GM23338 (cell line): Measurements from ENCODE around the gene EPHA3. TPM values are rescaled to one million over a fixed set of nuclear protein-coding genes. Genes with fewer than 3 reads are reported as not detected.

ENCODE experiments used
- ATAC-seq: fragments of 200-7000 bp; cut with Tn5 transposase; 3 replicates; pipeline ENCODE4 v1.9.1; 2020
- DNase-seq: peaks from one replicate; pipeline ENCODE4 v3.0.0-alpha.2; 2015; ENCODE audit warnings: low spot score
- H2AFZ ChIP-seq: fragments of 200-600 bp; sonication (generic); 2 replicates; pipeline ENCODE4 v1.8.0; 2016; ENCODE audit warnings: antibody characterized with exemption, mild to moderate bottlenecking, moderate library complexity
- H3F3A ChIP-seq: fragments of 200-600 bp; sonication (generic); replicated peaks from 2 replicates; pipeline ENCODE4 v1.8.0; 2017; ENCODE audit warnings: antibody characterized with exemption, mixed run types, low read depth
- H3K27ac ChIP-seq: fragments of 200-600 bp; sonication (generic); 2 replicates; pipeline ENCODE4 v1.6.1; 2016; ENCODE audit warnings: low read depth
- H3K27me3 ChIP-seq: fragments of 200-600 bp; sonication (generic); 2 replicates; pipeline ENCODE4 v1.8.0; 2016; ENCODE audit warnings: mild to moderate bottlenecking, mixed run types, moderate library complexity; ENCODE audit not compliant: insufficient read depth
- H3K36me3 ChIP-seq: fragments of 200-600 bp; sonication (generic); 2 replicates; pipeline ENCODE4 v1.8.0; 2016; ENCODE audit warnings: mild to moderate bottlenecking; ENCODE audit not compliant: insufficient read depth
- H3K4me1 ChIP-seq: fragments of 200-600 bp; sonication (generic); 2 replicates; pipeline ENCODE4 v1.8.0; 2016; ENCODE audit warnings: mild to moderate bottlenecking, moderate library complexity; ENCODE audit not compliant: insufficient read depth
- H3K4me2 ChIP-seq: fragments of 200-600 bp; sonication (generic); 2 replicates; pipeline ENCODE4 v1.7.1; 2017; ENCODE audit warnings: mixed run types
- H3K4me3 ChIP-seq: fragments of 200-600 bp; sonication (generic); 2 replicates; pipeline ENCODE4 v1.6.1; 2016; ENCODE audit warnings: mixed run types
- H3K79me2 ChIP-seq: fragments of 200-600 bp; sonication (generic); replicated peaks from 2 replicates; pipeline ENCODE4 v1.8.0; 2017; ENCODE audit warnings: mild to moderate bottlenecking; ENCODE audit not compliant: insufficient read depth
- H3K9me2 ChIP-seq: fragments of 200-600 bp; sonication (generic); 2 replicates; pipeline ENCODE4 v1.8.0; 2017; ENCODE audit not compliant: insufficient read depth
- H4K20me1 ChIP-seq: fragments of 200-600 bp; sonication (generic); replicated peaks from 2 replicates; pipeline ENCODE4 v1.8.0; 2017; ENCODE audit warnings: mild to moderate bottlenecking; ENCODE audit not compliant: insufficient read depth
- H3K27ac Mint-ChIP-seq: 2 replicates; pipeline ENCODE4 v1.8.0; 2020; ENCODE audit warnings: inconsistent platforms, mild to moderate bottlenecking, moderate library complexity, mixed read lengths
- H3K27me3 Mint-ChIP-seq: 3 replicates; pipeline ENCODE4 v1.8.0; 2022; ENCODE audit warnings: low read depth, mild to moderate bottlenecking, moderate library complexity, mixed read lengths, inconsistent platforms; ENCODE audit not compliant: insufficient read depth, poor library complexity
- H3K36me3 Mint-ChIP-seq: 3 replicates; pipeline ENCODE4 v1.8.0; 2021; ENCODE audit warnings: low read depth, mild to moderate bottlenecking, inconsistent platforms, moderate library complexity, mixed read lengths
- H3K4me1 Mint-ChIP-seq: 3 replicates; pipeline ENCODE4 v1.8.0; 2020; ENCODE audit warnings: mild to moderate bottlenecking, inconsistent platforms, mixed read lengths
- H3K4me3 Mint-ChIP-seq: 3 replicates; pipeline ENCODE4 v1.8.0; 2021; ENCODE audit warnings: moderate library complexity, mild to moderate bottlenecking, inconsistent platforms, mixed read lengths
- H3K9me3 Mint-ChIP-seq: 3 replicates; pipeline ENCODE4 v1.8.0; 2020; ENCODE audit warnings: moderate library complexity, mild to moderate bottlenecking, inconsistent platforms, mixed read lengths
- CREB1 ChIP-seq: fragments of 250-450 bp; sonication (Bioruptor Pico); IDR thresholded peaks from 2 replicates; pipeline ENCODE4 v1.5.0; 2020; ENCODE audit warnings: low read depth, mild to moderate bottlenecking, moderate library complexity
- CTCF ChIP-seq, 2 experiments: fragments of 200-600 bp in 1 of 2; sonication (generic) in 1 of 2; conservative IDR thresholded peaks; 2 replicates each; pipeline versions ENCODE4 v1.5.1 to v1.6.1; 2016 to 2017; ENCODE audit warnings: antibody characterized with exemption in 2 of 2, low read depth in 2 of 2, mild to moderate bottlenecking in 2 of 2, moderate library complexity in 1 of 2
- EZH2 ChIP-seq: fragments of 200-600 bp; sonication (generic); IDR thresholded peaks from one replicate; pipeline ENCODE4 v1.8.0; 2017; ENCODE audit warnings: antibody characterized with exemption, mild to moderate bottlenecking, low read depth; ENCODE audit not compliant: unreplicated experiment
- EZH2phosphoT487 ChIP-seq: fragments of 200-600 bp; sonication (generic); IDR thresholded peaks from one replicate; pipeline ENCODE4 v1.8.1; 2018; ENCODE audit warnings: antibody characterized with exemption; ENCODE audit not compliant: unreplicated experiment
- JUNB ChIP-seq: IDR thresholded peaks from one replicate; pipeline ENCODE4 v1.6.1; 2016; ENCODE audit warnings: antibody characterized with exemption; ENCODE audit not compliant: unreplicated experiment
- NANOG ChIP-seq: IDR thresholded peaks from 2 replicates; pipeline ENCODE4 v1.6.1; 2016; ENCODE audit warnings: antibody characterized with exemption, borderline replicate concordance
- POLR2AphosphoS5 ChIP-seq: IDR thresholded peaks from 2 replicates; pipeline ENCODE4 v1.6.1; 2016; ENCODE audit warnings: antibody characterized with exemption, low read depth
- ZNF114 ChIP-seq: fragments of 250-450 bp; sonication (Bioruptor Pico); IDR thresholded peaks from 2 replicates; pipeline ENCODE4 v1.5.0; 2020; ENCODE audit warnings: mild to moderate bottlenecking, moderate library complexity
- ZNF331 ChIP-seq: fragments of 250-450 bp; sonication (Bioruptor Pico); IDR thresholded peaks from 2 replicates; pipeline ENCODE4 v1.5.0; 2020; ENCODE audit warnings: low read depth, mild to moderate bottlenecking, moderate library complexity
- polyA plus RNA-seq: library from polyadenylated mRNA; unstranded; fragments of >200 nt; fragmentation: Nextera tagmentation; extraction: Ambion mirVana; gene quantifications from 2 replicates; pipeline ENCODE4 v1.2.1, GENCODE V29; 2016
- total RNA-seq: library from RNA; depleted of rRNA; stranded (reverse); fragments of >200 nt; shearing (Covaris generic); gene quantifications from 2 replicates; pipeline ENCODE4 v1.2.3, GENCODE V29; 2014
- TF ChIP-seq, protein P1 (sequence below): IDR thresholded peaks from 2 replicates; pipeline ENCODE4 v1.6.1; 2016; ENCODE audit warnings: antibody characterized with exemption
- TF ChIP-seq, protein P2 (sequence below): fragments of 250-450 bp; sonication (Bioruptor Pico); IDR thresholded peaks from 2 replicates; pipeline ENCODE4 v1.5.0; 2020; ENCODE audit warnings: mild to moderate bottlenecking, moderate library complexity

EPHA3 gene
- total and polyA plus RNA-seq, 2 experiments from 2014 or later: 0.05 to 0.21 TPM

GRCh38 chr3:89179355-89180001 lies 72.1 kb downstream of the EPHA3 start (continued):
- TF ChIP-seq CTCF (conservative IDR thresholded peaks at IDR 0.05; ENCODE audit: low read depth in 2 of 2) (no peak), JUNB (no peak), EZH2phosphoT487 (no peak)

GRCh38 chr3:89180334-89180733 lies 72.9 kb downstream of the EPHA3 start:
- H2AFZ ChIP-seq: no peak overlapping the region
- no peaks in the 10 kb centered on the region for H3K36me3 ChIP-seq
- no peak for TF ChIP-seq JUNB
- TF ChIP-seq EZH2: no peak
- H3K4me3 ChIP-seq: no peak overlapping the region
- no peak for DNase-seq
- peaks cover 46% of the 10 kb centered on the region for H3K4me1 Mint-ChIP-seq
- H3K9me2 ChIP-seq: no peaks in the 10 kb centered on the region
- no peaks in the 10 kb centered on the region for H3K27me3 ChIP-seq
- H3K4me1 ChIP-seq: peaks cover 37% of the 10 kb centered on the region
- no peaks in the 10 kb centered on the region for H3F3A ChIP-seq
- no peaks in the 10 kb centered on the region for H3K27me3 Mint-ChIP-seq
- H3K36me3 Mint-ChIP-seq: no peaks in the 10 kb centered on the region
- no peaks in the 10 kb centered on the region for H4K20me1 ChIP-seq
- H3K79me2 ChIP-seq: no peaks in the 10 kb centered on the region
- ATAC-seq: no peak
- no peak overlapping the region for H3K4me3 Mint-ChIP-seq
- H3K4me2 ChIP-seq: no peak overlapping the region
- H3K9me3 Mint-ChIP-seq: no peaks in the 10 kb centered on the region
- no peak overlapping the region for H3K27ac ChIP-seq
- no peak overlapping the region for H3K27ac Mint-ChIP-seq

DNA sequence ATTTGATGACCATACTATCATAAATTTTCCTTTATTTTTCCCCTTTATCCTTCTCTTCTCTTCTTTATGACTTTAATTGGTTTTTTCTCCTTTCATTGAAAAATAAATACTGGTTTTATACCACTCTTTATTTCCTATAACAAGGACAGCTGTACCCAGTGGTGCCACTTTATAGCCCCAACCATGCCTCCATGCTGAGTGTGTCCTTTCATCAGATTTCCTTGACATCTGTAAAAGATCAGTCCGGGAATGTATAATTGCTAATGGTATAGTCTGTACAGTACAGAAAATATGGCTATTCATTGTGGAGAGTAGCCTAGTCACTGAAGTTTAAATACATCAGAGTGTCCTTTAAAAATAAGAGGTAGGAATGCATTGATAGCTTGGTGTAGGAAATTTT lies 74.6 kb downstream of the EPHA3 start:
- H3K4me1 ChIP-seq: peaks cover 41% of the 10 kb centered on the region
- H3K36me3 ChIP-seq: no peaks in the 10 kb centered on the region
- H3F3A ChIP-seq: no peaks in the 10 kb centered on the region
- Mint-ChIP-seq H3K27ac (no peak overlapping the region), H3K9me3 (no peaks in the 10 kb centered on the region), H3K4me3 (no peak overlapping the region), H3K4me1 (peaks cover 53% of the 10 kb centered on the region), H3K27me3 (no peaks in the 10 kb centered on the region), H3K36me3 (no peaks in the 10 kb centered on the region)
- H3K9me2 ChIP-seq: no peaks in the 10 kb centered on the region
- no peak overlapping the region for H3K4me3 ChIP-seq
- no peak overlapping the region for H2AFZ ChIP-seq
- H4K20me1 ChIP-seq: no peaks in the 10 kb centered on the region
- ATAC-seq (no peak), DNase-seq (no peak)
- H3K79me2 ChIP-seq: no peaks in the 10 kb centered on the region
- H3K27ac ChIP-seq: no peak overlapping the region
- H3K27me3 ChIP-seq: no peaks in the 10 kb centered on the region
- no peak overlapping the region for H3K4me2 ChIP-seq
- TF ChIP-seq ZNF331 (CRISPR knock-in tag): no peak
- no peak for TF ChIP-seq ZNF114 (CRISPR knock-in tag)
- no peak for TF ChIP-seq CREB1 (CRISPR knock-in tag)
- no peak for TF ChIP-seq POLR2AphosphoS5
- TF ChIP-seq EZH2phosphoT487: no peak
- TF ChIP-seq NANOG: no peak
- TF ChIP-seq, protein P1, sequence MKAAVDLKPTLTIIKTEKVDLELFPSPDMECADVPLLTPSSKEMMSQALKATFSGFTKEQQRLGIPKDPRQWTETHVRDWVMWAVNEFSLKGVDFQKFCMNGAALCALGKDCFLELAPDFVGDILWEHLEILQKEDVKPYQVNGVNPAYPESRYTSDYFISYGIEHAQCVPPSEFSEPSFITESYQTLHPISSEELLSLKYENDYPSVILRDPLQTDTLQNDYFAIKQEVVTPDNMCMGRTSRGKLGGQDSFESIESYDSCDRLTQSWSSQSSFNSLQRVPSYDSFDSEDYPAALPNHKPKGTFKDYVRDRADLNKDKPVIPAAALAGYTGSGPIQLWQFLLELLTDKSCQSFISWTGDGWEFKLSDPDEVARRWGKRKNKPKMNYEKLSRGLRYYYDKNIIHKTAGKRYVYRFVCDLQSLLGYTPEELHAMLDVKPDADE: no peak
- TF ChIP-seq, protein P2, sequence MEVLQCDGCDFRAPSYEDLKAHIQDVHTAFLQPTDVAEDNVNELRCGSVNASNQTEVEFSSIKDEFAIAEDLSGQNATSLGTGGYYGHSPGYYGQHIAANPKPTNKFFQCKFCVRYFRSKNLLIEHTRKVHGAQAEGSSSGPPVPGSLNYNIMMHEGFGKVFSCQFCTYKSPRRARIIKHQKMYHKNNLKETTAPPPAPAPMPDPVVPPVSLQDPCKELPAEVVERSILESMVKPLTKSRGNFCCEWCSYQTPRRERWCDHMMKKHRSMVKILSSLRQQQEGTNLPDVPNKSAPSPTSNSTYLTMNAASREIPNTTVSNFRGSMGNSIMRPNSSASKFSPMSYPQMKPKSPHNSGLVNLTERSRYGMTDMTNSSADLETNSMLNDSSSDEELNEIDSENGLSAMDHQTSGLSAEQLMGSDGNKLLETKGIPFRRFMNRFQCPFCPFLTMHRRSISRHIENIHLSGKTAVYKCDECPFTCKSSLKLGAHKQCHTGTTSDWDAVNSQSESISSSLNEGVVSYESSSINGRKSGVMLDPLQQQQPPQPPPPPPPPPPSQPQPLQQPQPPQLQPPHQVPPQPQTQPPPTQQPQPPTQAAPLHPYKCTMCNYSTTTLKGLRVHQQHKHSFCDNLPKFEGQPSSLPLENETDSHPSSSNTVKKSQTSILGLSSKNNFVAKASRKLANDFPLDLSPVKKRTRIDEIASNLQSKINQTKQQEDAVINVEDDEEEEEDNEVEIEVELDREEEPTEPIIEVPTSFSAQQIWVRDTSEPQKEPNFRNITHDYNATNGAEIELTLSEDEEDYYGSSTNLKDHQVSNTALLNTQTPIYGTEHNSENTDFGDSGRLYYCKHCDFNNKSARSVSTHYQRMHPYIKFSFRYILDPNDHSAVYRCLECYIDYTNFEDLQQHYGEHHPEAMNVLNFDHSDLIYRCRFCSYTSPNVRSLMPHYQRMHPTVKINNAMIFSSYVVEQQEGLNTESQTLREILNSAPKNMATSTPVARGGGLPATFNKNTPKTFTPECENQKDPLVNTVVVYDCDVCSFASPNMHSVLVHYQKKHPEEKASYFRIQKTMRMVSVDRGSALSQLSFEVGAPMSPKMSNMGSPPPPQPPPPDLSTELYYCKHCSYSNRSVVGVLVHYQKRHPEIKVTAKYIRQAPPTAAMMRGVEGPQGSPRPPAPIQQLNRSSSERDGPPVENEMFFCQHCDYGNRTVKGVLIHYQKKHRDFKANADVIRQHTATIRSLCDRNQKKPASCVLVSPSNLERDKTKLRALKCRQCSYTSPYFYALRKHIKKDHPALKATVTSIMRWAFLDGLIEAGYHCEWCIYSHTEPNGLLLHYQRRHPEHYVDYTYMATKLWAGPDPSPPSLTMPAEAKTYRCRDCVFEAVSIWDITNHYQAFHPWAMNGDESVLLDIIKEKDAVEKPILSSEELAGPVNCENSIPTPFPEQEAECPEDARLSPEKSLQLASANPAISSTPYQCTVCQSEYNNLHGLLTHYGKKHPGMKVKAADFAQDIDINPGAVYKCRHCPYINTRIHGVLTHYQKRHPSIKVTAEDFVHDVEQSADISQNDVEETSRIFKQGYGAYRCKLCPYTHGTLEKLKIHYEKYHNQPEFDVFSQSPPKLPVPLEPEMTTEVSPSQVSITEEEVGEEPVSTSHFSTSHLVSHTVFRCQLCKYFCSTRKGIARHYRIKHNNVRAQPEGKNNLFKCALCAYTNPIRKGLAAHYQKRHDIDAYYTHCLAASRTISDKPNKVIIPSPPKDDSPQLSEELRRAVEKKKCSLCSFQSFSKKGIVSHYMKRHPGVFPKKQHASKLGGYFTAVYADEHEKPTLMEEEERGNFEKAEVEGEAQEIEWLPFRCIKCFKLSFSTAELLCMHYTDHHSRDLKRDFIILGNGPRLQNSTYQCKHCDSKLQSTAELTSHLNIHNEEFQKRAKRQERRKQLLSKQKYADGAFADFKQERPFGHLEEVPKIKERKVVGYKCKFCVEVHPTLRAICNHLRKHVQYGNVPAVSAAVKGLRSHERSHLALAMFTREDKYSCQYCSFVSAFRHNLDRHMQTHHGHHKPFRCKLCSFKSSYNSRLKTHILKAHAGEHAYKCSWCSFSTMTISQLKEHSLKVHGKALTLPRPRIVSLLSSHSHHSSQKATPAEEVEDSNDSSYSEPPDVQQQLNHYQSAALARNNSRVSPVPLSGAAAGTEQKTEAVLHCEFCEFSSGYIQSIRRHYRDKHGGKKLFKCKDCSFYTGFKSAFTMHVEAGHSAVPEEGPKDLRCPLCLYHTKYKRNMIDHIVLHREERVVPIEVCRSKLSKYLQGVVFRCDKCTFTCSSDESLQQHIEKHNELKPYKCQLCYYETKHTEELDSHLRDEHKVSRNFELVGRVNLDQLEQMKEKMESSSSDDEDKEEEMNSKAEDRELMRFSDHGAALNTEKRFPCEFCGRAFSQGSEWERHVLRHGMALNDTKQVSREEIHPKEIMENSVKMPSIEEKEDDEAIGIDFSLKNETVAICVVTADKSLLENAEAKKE (CRISPR knock-in tag): no peak
